ENCODE results near the gene MAP3K7CL.

- TF ChIP-seq, protein P1, sequence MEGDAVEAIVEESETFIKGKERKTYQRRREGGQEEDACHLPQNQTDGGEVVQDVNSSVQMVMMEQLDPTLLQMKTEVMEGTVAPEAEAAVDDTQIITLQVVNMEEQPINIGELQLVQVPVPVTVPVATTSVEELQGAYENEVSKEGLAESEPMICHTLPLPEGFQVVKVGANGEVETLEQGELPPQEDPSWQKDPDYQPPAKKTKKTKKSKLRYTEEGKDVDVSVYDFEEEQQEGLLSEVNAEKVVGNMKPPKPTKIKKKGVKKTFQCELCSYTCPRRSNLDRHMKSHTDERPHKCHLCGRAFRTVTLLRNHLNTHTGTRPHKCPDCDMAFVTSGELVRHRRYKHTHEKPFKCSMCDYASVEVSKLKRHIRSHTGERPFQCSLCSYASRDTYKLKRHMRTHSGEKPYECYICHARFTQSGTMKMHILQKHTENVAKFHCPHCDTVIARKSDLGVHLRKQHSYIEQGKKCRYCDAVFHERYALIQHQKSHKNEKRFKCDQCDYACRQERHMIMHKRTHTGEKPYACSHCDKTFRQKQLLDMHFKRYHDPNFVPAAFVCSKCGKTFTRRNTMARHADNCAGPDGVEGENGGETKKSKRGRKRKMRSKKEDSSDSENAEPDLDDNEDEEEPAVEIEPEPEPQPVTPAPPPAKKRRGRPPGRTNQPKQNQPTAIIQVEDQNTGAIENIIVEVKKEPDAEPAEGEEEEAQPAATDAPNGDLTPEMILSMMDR (IDR thresholded peaks at IDR 0.05; ENCODE audit: control extremely low read depth in 1 of 3, insufficient read depth in 1 of 3, low read depth in 1 of 3, low read length in 3 of 3) = no peak
- TF ChIP-seq CTBP2 (IDR thresholded peaks at IDR 0.05; ENCODE audit: borderline replicate concordance, insufficient read depth, insufficient read length, low read length) (no peak), EP300 (IDR thresholded peaks at IDR 0.05; ENCODE audit: borderline replicate concordance in 1 of 2, low read depth in 2 of 2, low read length in 2 of 2) (no peak), RAD21 (IDR thresholded peaks at IDR 0.05 in 1 of 2, conservative IDR thresholded peaks at IDR 0.05 in 1 of 2; ENCODE audit: low read depth in 2 of 2, low read length in 2 of 2) (no peak), SIN3A (conservative IDR thresholded peaks at IDR 0.05 in 1 of 2, IDR thresholded peaks at IDR 0.05 in 1 of 2; ENCODE audit: low read depth in 1 of 2, low read length in 2 of 2) (no peak), EGR1 (IDR thresholded peaks at IDR 0.05; ENCODE audit: borderline replicate concordance, low read depth, low read length) (no peak), ZNF274 (IDR thresholded peaks at IDR 0.05; ENCODE audit: borderline replicate concordance, extremely low read depth, low read length) (no peak), CREB1 (IDR thresholded peaks at IDR 0.05) (no peak), EZH2 (IDR thresholded peaks at IDR 0.05; ENCODE audit: low read depth, low read length, severe bottlenecking) (no peak), HDAC2 (IDR thresholded peaks at IDR 0.05; ENCODE audit: borderline replicate concordance in 1 of 2, low read depth in 2 of 2, low read length in 2 of 2) (no peak), POLR2A (IDR thresholded peaks at IDR 0.05; ENCODE audit: control extremely low read depth in 1 of 2, low read depth in 2 of 2, low read length in 2 of 2) (no peak), KDM1A (IDR thresholded peaks at IDR 0.05; ENCODE audit: borderline replicate concordance, low read length) (no peak)
- TF ChIP-seq, protein P2, sequence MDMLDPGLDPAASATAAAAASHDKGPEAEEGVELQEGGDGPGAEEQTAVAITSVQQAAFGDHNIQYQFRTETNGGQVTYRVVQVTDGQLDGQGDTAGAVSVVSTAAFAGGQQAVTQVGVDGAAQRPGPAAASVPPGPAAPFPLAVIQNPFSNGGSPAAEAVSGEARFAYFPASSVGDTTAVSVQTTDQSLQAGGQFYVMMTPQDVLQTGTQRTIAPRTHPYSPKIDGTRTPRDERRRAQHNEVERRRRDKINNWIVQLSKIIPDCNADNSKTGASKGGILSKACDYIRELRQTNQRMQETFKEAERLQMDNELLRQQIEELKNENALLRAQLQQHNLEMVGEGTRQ (IDR thresholded peaks at IDR 0.05; ENCODE audit: low read length) = no peak
Measured at GRCh38 chr21:29215709-29216108, 85.3 kb downstream of the MAP3K7CL start.
